ENCODE results near the gene MYL1.

Gene MYL1

GRCh38 chr2:210315015-210315788, at the start of gene MYL1:
TSS of gene MYL1 (minus strand) at chr2:210315174. CDS start at chr2:210315042, 132 bp downstream.
- DNase-seq: no peak

DNA sequence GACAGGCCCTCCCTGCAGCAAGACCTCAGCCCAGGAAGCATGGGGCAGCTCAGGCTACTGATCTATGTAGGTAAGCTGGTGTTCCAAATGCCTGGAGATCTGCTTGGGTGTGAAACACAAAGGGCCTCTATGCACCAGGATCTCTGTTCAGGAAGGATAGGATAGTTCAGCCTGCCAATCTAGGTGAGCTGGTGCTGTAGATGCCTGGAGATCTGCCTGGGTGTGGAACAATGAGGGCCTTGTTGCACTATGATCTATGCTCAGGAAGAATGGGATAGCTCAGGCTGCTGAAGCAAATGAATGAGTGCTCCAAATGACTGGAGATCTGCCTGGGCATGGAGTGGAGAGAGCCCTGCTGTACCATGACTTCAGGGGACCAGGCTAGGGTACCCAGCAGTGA, 48.9 kb upstream of the MYL1 start:
- no peak for DNase-seq

GRCh38 chr2:210363261-210363660, 48.3 kb upstream of the MYL1 start:
- DNase-seq: no peak

DNA sequence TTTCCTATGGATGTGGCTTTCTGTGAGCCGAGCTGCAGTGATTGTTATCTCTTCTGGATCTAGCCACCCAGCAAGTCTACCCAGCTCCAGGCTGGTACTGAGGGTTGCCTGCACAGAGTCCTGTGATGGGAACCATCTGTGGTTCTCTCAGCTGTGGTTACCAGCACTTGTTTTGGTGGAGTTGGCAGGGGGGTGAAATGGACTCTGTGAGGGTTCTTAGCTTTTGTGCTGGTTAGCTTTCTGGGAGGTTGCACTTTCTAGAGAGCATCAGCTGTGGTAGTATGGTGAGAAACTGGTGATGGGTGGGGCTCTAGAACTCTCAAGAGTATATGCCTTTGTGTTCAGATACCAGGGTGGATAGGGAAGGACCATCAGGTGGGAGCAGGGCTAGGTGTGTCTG, 45.4 kb upstream of the MYL1 start:
- DNase-seq: no peak

DNA sequence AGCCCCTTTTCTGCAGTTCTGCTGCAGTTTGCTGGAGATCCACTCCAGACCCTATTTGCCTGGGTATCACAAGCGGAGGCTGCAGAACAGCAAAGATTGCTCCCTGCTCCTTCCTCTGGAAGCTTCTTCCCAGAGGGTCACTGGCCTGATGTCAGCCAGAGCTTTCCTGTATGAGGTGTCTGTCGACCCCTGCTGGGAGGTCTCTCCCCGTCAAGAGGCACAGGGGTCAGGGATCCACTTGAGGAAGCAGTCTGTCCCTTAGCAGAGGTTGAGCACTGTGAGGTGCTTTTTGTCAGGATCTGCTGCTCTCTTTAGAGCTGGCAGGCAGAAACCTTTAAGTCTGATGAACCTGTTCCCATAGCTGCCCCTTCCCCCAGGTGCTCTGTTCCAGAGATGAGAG, 42.0 kb upstream of the MYL1 start:
- no peak for DNase-seq

- no peak for DNase-seq
Measured at GRCh38 chr2:210337159-210337558, 22.2 kb upstream of the MYL1 start.

DNA sequence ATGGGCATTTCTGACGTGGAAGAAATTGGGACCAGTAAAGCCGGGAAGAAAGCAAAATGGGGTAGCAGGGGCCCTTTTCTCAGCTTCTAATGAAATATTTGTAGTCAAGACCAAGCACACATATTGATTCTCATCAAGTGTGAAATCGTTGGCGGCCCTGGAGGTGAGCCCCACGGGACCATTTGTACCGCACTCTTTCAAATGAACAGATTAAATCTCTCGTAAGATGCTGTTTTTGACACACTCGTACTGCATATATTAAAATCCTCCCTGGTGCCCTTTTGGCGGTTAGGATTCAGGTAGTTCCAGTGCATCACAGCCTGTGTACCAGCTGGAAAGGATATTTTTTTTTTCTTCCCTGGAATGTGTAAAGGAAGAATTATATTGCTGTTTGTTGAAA, 9.9 kb upstream of the MYL1 start:
- DNase-seq: no peak

- DNase-seq: no peak
Measured at GRCh38 chr2:210324458-210324857, 9.5 kb upstream of the MYL1 start.

DNA sequence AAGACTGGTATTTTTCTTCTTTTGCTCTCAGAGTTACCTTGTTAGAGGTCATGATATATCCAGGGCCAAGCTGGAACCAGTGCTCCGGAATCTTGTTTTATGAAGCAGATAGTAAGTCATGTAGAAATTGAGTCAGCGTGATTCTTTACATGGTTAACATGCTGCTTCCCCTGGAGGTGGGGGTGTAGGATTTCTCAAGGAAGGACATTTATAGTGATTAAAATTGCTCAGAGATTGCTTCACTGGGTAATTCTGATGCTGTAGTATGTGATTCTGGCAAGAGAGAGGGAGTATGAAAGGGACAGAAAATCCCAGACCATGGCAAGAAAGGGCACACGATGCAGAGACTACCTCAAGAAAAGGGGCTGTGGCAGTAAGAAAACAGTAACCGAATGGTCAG, 8.0 kb upstream of the MYL1 start:
- DNase-seq: no peak

DNA sequence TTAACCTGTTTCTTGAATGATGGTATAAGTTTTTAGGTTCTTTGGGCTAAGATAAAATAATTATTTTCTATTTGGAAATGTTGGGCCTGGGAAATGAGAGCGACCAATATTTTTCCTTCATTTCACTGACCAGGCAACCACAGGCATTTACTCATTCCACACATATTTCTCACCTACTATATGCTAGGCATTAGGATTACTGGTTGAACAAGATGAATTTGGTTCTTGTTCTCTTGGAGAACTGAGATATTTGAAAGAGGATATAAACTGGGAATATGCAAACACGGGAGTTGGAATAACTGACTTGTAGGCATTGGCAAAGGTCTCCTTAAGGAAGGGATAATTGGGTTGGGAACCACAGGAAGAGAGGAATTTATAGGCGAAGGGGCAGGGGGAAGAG, 3.9 kb upstream of the MYL1 start:
- no peak for DNase-seq

DNA sequence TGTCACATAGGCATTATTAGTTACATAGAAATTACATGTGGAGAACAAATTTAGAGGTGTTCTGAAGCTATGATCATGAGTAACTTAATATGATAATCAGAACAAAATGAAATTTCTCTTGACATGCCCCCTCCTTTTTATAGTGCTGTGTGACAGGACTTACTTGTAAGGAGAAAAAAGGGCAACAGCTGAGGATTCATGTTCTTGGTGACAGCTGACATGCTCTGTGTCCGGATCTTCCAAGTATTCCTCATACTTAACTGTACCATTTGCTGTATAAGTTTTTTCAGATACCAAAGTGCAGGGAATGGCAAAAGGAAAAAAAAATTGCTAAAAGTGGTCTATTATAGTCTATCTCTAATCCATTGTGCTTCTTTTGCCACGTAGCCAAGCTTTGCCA, 3.5 kb upstream of the MYL1 start:
- DNase-seq: no peak

- no peak for DNase-seq
Measured at GRCh38 chr2:210310550-210310949, 4.4 kb downstream of the MYL1 start.

GRCh38 chr2:210309548-210310233, 5.3 kb downstream of the MYL1 start:
- no peak for DNase-seq

DNA sequence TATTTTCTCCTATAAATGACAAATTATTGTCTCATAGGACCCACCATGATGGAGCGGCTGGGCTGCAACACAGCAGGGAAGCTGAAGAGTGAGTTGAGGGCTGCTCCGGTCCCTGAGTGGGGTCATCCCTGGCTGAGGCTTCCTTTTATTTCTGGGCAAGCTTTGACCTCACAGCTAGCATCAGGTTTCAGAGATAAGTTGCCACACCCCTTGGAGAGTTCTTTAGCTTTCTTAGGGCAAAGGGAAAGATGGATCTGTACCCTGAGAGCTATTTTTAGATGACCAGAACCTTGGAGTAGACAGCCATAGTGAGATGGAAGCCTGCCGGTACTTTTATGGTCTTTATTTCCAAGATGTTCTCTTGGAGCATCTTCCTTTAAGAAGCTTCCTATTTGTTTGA, 11.5 kb downstream of the MYL1 start:
- DNase-seq: no peak

DNA sequence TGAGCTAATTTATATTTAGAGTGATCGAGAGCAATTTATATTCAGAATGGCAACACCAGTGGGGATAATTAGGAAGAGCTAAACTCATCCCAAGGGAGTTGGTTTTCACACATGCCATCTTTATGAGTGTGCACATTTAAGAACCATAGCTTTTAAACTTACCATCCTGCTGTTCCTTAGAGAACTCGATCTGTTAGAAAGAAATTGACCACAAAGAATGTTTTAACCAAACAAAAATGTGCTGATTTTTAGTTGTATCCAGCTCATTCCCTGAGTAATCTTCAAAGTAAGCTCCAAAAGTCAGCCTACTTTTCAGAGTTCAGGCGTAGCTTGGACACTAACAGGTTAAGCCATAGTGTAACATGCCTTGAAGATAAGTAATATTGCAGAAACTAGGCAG, 12.6 kb downstream of the MYL1 start:
- no peak for DNase-seq

- no peak for DNase-seq
Measured at GRCh38 chr2:210299866-210300373, 15.1 kb downstream of the MYL1 start.

DNA sequence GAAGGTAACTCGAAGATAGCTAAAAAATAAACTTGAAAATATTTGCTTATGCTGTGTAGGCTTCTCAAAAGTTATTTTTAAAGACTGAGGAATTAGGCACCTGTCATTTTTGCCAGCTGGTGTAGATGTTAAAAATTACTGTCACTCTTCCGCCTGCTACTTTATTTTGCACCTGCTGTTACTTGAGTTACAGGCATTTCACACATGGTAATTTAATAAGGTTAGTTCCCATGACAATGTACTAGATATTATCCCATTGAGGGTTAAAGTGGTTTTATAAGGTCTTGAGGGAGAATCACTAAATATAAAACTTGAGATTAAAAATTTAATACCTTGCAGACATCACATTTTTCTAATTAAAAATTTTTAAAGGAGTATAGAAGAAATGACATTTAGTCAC, 26.6 kb downstream of the MYL1 start:
- DNase-seq: no peak

DNA sequence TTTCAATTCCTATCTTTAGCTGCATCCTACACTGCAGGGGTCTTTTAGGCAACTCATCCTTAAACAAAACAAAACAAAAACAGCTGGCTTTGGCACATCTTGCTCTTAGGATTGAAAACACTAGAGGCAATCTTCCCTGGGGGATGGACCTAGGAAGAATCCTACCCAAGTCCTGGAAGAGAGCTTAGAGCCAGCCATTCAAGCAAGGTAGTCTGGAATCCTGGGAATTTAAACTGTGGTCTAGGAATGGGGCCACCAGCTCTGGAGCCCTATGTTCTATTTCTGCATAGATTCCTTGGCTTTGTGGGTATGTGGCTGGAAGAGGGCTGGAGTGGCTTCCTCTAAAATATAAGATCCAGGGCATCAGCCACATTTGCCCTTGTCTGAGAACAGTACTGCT, 27.7 kb downstream of the MYL1 start:
- no peak for DNase-seq

DNA sequence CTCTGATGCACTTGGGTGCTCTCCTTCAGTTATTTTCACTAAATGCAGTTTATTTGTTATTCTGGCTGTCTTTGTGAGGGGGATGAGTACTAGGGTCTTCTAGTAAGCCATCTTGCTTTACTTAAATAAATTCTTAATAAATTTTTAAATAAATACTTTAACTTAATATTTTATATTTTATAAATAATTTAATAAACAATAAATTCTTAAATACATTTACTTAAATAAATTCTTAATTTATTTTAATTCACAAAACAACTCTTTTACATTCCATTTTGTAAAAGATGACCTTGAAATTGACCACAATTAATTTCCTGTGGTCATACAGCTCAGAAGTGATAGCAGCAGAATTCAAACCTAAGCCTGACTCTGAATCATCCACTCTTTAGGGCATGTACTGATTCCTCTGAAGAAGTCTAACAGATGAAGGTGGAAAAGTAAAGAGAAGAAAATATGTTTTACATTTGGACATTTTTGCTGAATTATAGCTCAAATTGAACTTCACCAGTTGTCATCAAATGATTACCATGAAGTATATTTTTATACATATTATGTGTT, 28.8 kb downstream of the MYL1 start:
- no peak for DNase-seq

GRCh38 chr2:210277133-210277532, 37.8 kb downstream of the MYL1 start:
- no peak for DNase-seq

GRCh38 chr2:210271300-210271699, 43.7 kb downstream of the MYL1 start:
- DNase-seq: no peak

GRCh38 chr2:210269148-210269547, 45.8 kb downstream of the MYL1 start:
- DNase-seq: no peak

DNA sequence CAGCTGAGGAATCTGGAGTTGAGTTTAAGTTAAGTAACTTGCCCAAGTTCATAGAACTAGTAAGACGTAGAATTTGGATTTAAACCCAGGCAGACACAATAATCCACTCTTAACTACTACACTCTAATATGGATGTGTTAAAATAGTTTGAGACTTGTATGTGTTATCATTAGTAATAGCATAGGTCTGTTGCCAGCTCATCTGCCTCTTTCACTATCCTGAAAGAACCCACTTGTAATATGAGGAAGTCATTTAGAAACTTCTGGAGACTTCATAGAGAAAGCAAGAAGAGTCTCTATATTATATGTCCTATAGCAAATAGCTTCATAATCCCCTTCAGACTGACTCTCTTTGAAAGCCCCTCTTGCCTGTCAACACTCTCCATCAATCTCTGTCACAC, 46.7 kb downstream of the MYL1 start:
- no peak for DNase-seq

- no peak for DNase-seq
Measured at GRCh38 chr2:210267698-210268097, 47.3 kb downstream of the MYL1 start.

Measured in activated CD4-positive, alpha-beta T cell treated with anti-CD3 and anti-CD28 coated beads, Interleukin-2, amount 50 U/mL, for 1 hour (primary cell).